Sciatic nerve (tissue), 2 donors: ENCODE results near the gene EPN3. TPM values are rescaled to one million over a fixed set of nuclear protein-coding genes. Genes with fewer than 3 reads are reported as not detected.

Experiments used
- ATAC-seq: fragments of 200-7000 bp; cut with Tn5 transposase; one replicate; pipeline ENCODE4 v1.9.1; 2020; ENCODE audit warnings: mild to moderate bottlenecking, moderate library complexity
- DNase-seq: peaks from one replicate; pipeline ENCODE4 v3.0.0-alpha.2; 2020; ENCODE audit warnings: low spot score
- intact Hi-C: fragments of 100-400 bp; cut with DNase I; formaldehyde crosslinking; loops from one replicate; pipeline ENCODE4 v1.14.2; 2022
- total RNA-seq: library from RNA; stranded (reverse); fragmentation: NEBNext Ultra II Directional; extraction: Animal tissue kit (Norgen Biotek cat#: 25700); gene quantifications from one replicate; pipeline ENCODE4 v1.2.1, GENCODE V29; 2021
- donor health status: DM: no; HTN: no; CAD: no.
- donor health status: DM: no; HTN: no; CAD: no.

The EPN3 gene
- total RNA-seq, 1 donor from 2014 or later, result 0.27 TPM

GRCh38 chr17:50542795-50543774 lies 10.6 kb downstream of the EPN3 start:
- DNase-seq (no peak), ATAC-seq (no peak)
- intact Hi-C loops, result no loop called here

GRCh38 chr17:50544516-50544915 lies 12.0 kb downstream of the EPN3 start:
- ATAC-seq, result no peak
- no peak for DNase-seq
- intact Hi-C loops, result no loop called here

GRCh38 chr17:50545311-50545710 lies 12.8 kb downstream of the EPN3 start:
- DNase-seq (no peak), ATAC-seq (no peak)
- intact Hi-C loops, result loop anchor here (5.0 kb wide), 1 partner anchor 297 kb away; no protein-coding TSS in a partner anchor

GRCh38 chr17:50546701-50547034 lies 14.1 kb downstream of the EPN3 start:
- ATAC-seq (no peak), DNase-seq (no peak)
- intact Hi-C loops, result loop anchor here (5.0 kb wide), 1 partner anchor 296 kb away; no protein-coding TSS in a partner anchor

- peak; percentile 87 for ATAC-seq
- peak; percentile 94 for DNase-seq
- intact Hi-C loops, result loop anchor here (5.0 kb wide), 1 partner anchor 295 kb away; no protein-coding TSS in a partner anchor
Observed at GRCh38 chr17:50547035-50547735, 14.7 kb downstream of the EPN3 start, which contains the start of gene SPATA20. SPATA20 (plus strand) TSS chr17:50547174; CDS start chr17:50547209, 35 bp downstream.

GRCh38 chr17:50547736-50548083 lies 15.2 kb downstream of the EPN3 start:
- intact Hi-C loops, result loop anchor here (5.0 kb wide), 1 partner anchor 295 kb away; no protein-coding TSS in a partner anchor
- DNase-seq, result no peak
- no peak for ATAC-seq

- intact Hi-C loops, result loop anchor here (5.0 kb wide), 1 partner anchor 293 kb away; no protein-coding TSS in a partner anchor
- DNase-seq (no peak), ATAC-seq (no peak)
Observed at GRCh38 chr17:50548831-50549230, 16.3 kb downstream of the EPN3 start.

GRCh38 chr17:50549256-50549941 lies 16.9 kb downstream of the EPN3 start:
- ATAC-seq, result no peak
- intact Hi-C loops, result loop anchor here (5.0 kb wide), 1 partner anchor 293 kb away; no protein-coding TSS in a partner anchor
- no peak for DNase-seq

- DNase-seq (no peak), ATAC-seq (no peak)
- intact Hi-C loops, result loop anchor here (5.0 kb wide), 3 partner anchors 77 to 292 kb away; no protein-coding TSS in a partner anchor
Observed at GRCh38 chr17:50549969-50550368, 17.4 kb downstream of the EPN3 start.

- ATAC-seq (peak; percentile 82), DNase-seq (peak; percentile 87)
- intact Hi-C loops, result loop anchor here (5.0 kb wide), 2 partner anchors 76 to 131 kb away; no protein-coding TSS in a partner anchor
Observed at GRCh38 chr17:50550661-50551432, 18.3 kb downstream of the EPN3 start.

GRCh38 chr17:50551433-50551815 lies 18.9 kb downstream of the EPN3 start:
- ATAC-seq (no peak), DNase-seq (no peak)
- intact Hi-C loops, result loop anchor here (5.0 kb wide), 2 partner anchors 76 to 131 kb away; no protein-coding TSS in a partner anchor

- intact Hi-C loops, result loop anchor here (5.0 kb wide), 2 partner anchors 75 to 130 kb away; no protein-coding TSS in a partner anchor
- ATAC-seq (no peak), DNase-seq (no peak)
Observed at GRCh38 chr17:50551884-50552283, 19.3 kb downstream of the EPN3 start.

GRCh38 chr17:50554201-50554600 lies 21.7 kb downstream of the EPN3 start:
- intact Hi-C loops, result loop anchor here (5.0 kb wide), 2 partner anchors 73 to 128 kb away; no protein-coding TSS in a partner anchor
- no peak for ATAC-seq
- no peak for DNase-seq

GRCh38 chr17:50556803-50557202 lies 24.3 kb downstream of the EPN3 start:
- no peak for ATAC-seq
- intact Hi-C loops, result no loop called here

GRCh38 chr17:50557630-50558029 lies 25.1 kb downstream of the EPN3 start:
- intact Hi-C loops, result no loop called here
- ATAC-seq, result no peak

More at GRCh38 chr17:50556803-50557202, 24.3 kb downstream of the EPN3 start:
- DNase-seq, result no peak

GRCh38 chr17:50558091-50558490 lies 25.6 kb downstream of the EPN3 start:
- DNase-seq (no peak), ATAC-seq (no peak)
- intact Hi-C loops, result no loop called here

More at GRCh38 chr17:50557630-50558029, 25.1 kb downstream of the EPN3 start:
- no peak for DNase-seq

- intact Hi-C loops, result no loop called here
- ATAC-seq (no peak), DNase-seq (no peak)
Observed at GRCh38 chr17:50558581-50558940, 26.0 kb downstream of the EPN3 start.
